Iris pigment epithelial cell (primary cell): Measurements from ENCODE around the gene NBPF14.
"Not testable (repeated sequence)": the region's sequence is repeated elsewhere in the genome, so short reads cannot be mapped to it uniquely, and the experiment has no call there.

ENCODE experiments used
- DNase-seq: peaks from one replicate; pipeline ENCODE4 v3.0.0-alpha.2; 2011; ENCODE audit warnings: low read depth

Gene NBPF14, protein sequence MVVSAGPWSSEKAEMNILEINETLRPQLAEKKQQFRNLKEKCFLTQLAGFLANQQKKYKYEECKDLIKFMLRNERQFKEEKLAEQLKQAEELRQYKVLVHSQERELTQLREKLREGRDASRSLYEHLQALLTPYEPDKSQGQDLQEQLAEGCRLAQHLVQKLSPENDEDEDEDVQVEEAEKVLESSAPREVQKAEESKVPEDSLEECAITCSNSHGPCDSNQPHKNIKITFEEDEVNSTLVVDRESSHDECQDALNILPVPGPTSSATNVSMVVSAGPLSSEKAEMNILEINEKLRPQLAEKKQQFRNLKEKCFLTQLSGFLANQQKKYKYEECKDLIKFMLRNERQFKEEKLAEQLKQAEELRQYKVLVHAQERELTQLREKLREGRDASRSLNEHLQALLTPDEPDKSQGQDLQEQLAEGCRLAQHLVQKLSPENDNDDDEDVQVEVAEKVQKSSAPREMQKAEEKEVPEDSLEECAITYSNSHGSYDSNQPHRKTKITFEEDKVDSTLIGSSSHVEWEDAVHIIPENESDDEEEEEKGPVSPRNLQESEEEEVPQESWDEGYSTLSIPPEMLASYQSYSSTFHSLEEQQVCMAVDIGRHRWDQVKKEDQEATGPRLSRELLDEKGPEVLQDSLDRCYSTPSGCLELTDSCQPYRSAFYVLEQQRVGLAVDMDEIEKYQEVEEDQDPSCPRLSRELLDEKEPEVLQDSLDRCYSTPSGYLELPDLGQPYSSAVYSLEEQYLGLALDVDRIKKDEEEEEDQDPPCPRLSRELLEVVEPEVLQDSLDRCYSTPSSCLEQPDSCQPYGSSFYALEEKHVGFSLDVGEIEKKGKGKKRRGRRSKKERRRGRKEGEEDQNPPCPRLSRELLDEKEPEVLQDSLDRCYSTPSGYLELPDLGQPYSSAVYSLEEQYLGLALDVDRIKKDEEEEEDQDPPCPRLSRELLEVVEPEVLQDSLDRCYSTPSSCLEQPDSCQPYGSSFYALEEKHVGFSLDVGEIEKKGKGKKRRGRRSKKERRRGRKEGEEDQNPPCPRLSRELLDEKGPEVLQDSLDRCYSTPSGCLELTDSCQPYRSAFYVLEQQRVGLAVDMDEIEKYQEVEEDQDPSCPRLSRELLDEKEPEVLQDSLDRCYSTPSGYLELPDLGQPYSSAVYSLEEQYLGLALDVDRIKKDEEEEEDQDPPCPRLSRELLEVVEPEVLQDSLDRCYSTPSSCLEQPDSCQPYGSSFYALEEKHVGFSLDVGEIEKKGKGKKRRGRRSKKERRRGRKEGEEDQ (N-terminal part only)

DNA sequence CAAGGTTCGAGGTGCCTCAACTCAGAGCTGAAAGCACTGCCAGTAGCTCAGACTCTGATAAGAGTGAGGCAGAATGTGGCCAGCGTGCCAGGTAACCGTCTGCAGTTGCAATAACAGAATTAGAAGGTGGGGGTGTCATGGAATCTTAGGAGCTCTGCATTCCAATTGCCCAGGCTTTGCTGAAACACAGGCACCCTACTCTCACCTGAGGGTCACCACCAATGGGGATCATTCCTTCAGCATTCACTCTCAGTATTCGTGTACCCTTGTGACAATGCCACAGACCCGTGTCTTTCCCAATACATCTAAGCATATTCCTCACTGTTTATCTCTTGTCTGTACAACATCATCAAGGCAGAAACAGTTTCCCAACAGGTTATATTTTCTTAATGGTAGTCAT is at the start of gene NBPF14:
NBPF14 (minus strand) TSS at position 101 of the 400 bp plus-strand sequence. CDS start 294 bp downstream, outside the sequence.
- DNase-seq, result not testable (repeated sequence)

DNA sequence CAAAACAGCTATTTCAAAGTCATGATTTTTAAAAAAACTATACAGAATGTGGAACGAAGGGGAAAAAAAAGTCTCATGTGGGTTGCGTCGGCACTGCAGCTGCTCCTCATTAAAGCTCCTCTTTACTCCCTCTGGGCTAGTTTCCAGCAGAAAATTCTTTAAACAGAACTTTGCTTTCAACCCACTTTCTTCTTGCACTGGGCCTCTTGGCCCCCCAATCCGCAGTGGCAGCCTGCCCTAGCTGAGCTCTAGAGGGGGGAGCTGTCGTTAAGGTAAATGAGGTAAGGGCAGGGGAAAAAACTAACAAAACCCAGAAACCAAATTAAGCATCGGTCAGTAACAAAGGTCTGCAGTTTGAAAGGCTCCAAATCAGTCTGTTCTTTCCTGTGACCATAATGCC is 29.6 kb upstream of the NBPF14 start:
- DNase-seq, result not testable (repeated sequence)

DNA sequence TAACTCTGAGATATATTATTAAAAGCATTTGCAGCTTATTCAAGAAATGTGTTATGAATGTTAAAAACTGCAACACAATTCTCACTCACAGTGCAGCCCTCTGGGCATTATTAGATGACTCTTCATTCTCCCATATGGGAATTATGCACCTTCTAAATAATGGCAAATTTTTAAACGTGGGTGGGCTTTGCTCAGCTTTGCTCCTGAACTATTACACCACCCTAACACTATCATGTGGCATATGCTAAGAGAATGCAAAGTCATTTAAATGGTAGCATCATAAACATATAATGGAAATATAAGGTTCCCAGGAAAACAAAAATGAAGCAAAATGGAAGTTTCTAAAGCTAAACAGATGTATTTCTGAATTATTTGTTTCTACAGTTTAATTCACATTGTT is 22.4 kb upstream of the NBPF14 start:
- DNase-seq, result not testable (repeated sequence)

DNA sequence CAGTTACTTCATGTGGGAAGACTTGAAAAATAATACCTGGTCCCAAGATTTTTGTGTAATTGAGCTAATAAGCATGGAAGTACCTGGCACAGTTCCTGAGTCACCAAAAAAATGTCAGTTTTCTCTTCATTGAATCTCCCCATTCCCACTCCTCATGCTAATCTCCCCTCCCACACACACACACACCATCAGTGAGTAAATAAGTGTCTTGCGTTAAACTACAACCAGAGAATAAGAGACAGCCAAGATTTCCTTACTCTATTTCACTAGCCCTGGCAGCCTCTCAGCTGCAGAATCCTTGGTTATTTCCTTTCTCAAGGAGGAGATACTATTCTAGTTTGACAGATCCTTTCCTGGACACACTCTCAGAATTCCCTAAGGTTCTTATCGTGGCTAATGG is 9.5 kb upstream of the NBPF14 start:
- DNase-seq, result peak; percentile 0

DNA sequence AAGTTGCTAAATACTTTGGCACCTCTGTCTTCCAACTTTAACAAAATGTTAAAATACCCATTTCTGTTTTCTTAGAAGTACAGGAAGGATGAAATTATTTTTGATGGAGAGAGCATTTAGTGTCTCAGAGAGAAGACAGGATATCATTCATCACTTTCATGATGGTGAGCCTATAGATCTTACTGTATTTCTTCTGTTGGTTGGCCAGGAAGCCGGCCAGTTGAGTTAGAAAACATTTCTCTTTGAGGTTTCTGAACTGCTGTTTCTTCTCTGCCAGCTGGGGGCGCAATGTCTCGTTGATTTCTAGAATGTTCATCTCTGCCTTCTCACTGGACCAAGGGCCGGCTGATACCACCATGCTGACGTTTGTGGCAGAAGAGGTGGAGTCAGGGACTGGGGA is 451 bp downstream of the NBPF14 start:
- not testable (repeated sequence) for DNase-seq

DNA sequence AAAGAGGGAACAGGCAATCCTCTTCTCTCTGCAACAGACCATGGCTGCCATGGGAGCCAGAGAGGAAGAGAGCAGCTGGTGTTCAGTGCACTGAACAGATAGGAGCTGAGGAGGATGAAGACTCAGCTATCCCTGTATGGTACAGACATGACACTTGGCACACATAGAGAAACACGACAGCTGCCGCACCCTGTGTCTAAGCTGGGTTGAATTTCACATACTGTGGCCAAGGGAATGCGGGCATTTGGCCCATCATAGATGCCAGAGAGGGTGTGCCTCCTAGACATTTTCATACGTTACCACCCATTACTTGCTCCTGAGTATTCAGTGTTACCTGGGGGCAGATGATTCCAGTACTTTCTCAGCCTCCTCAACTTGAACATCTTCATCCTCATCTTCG is 4.7 kb downstream of the NBPF14 start:
- DNase-seq, result not testable (repeated sequence)

DNA sequence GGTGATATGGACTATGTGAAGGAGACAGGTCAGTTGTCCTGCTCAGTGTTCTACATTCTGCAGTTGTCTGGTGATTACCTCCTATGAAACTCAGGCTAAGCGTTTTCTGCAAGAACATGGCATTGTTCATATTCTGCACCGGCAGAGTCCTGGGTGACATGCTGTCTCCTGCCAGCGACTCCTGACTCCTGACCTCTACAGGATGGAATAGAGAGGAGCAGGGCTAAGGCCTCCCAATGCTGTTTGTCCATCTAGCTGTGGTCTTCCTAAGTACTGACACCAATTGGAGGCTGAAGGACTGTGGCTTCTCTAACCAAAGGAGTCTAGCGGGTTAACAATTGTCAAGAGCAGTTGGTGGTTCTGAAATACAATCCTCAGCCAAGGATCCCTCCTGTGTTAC is 63.7 kb downstream of the NBPF14 start:
- not testable (repeated sequence) for DNase-seq

DNA sequence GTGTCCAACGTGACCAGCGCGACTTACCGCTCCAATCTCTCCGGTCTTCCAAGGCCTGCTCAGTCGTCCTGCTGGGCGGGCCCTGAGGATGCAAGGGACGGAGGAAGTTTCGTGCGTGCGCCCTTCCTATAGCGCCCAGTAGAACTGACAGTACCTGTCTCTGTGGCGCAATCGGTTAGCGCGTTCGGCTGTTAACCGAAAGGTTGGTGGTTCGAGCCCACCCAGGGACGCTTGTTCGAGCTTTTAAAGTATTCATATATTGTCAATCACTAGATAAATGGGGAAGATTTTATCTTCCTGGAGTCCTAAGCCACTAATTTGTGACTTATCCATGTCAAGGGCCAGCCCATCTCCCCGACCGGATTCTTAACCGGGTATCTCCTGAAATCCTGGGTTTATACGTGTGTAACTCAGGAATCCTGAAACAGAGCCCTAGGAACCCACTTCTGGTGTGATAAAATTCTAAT is 66.7 kb downstream of the NBPF14 start:
- peak; percentile 60 for DNase-seq

DNA sequence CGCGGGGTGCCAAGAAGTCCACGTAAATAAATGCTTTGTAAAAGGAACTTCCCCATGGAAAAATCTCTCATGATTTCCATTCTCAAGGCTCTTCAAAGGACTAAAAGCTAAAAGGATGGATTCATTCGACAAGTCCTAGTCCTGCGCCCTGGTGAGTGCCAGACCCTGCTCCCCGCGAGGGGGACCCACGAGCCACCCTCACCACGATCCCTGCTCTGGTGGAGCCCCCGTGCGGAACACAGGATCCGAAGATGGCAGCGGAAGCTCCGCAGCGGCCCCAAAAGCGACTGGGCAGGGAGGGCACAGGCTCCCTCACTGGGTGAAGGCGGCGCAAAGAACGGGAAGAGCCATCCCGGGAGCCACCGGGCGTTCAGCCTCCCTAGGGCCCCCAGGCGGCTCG is 67.2 kb downstream of the NBPF14 start:
- DNase-seq, result not testable (repeated sequence)

GRCh38 chr1:148526587-148526986 is 69.2 kb downstream of the NBPF14 start:
- DNase-seq, result not testable (repeated sequence)

- DNase-seq, result not testable (repeated sequence)
Observed at GRCh38 chr1:148523205-148524144, 72.3 kb downstream of the NBPF14 start.

DNA sequence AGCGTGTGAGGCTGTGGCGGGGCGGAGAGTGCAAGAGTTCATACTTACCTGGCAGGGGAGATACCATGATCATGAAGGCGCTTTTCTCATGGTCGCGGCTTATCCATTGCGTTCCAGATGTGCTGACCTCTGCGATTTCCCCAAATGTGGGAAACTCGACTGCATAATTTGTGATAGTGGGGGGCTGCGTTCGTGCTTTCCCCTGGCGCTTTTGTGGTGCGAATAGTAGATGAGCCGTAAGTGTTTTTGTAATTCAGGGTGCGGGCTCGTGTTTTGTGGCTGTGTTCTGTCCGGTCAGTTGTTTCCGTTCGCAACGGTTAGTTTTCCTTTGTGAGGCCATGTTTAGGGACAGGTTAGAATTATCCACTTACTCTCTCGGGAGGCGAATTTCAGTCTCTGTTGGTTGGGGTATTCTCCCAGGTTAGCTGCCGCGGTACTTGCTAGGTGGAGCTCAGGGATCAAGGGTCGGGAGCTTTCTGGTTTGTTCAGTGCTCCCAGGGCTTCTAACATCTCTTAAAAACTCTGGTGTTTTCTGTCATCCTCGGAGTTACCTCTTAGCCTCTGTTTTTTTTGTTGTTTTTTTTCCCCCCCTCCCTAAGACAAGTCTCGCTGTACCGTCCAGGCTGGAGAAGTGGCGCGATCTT is 73.1 kb downstream of the NBPF14 start:
- peak; percentile 99 for DNase-seq

DNA sequence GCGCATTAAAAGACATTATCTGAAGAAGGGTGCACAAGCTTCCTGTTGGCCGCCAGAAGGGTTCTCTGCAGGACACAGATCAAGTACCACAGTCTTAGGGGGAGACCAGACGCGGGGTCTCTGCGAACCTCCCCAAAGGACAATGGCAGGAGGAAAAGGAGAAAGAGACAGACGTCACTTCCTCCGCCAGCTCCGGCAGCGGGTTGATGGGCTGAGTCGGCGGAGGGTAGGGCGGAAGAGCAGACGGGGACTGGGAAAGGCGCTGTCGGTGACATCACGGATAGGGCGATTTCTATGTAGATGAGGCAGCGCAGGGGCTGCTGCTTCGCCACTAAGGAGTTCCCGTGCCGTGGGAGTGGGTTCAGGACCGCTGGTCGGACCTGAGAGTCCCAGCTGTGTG is 73.7 kb downstream of the NBPF14 start:
- DNase-seq, result peak; percentile 90

GRCh38 chr1:148514310-148514709 is 81.5 kb downstream of the NBPF14 start:
- not testable (repeated sequence) for DNase-seq

GRCh38 chr1:148512571-148513184 is 83.1 kb downstream of the NBPF14 start:
- peak; percentile 57 for DNase-seq

- not testable (repeated sequence) for DNase-seq
Observed at GRCh38 chr1:148493933-148494332, 101.9 kb downstream of the NBPF14 start.

GRCh38 chr1:148483029-148483428 is 112.8 kb downstream of the NBPF14 start, which contains the start of gene PPIAL4G:
Gene PPIAL4G, minus strand, starts transcription at chr1:148483302. Its CDS starts 50 bp downstream, at chr1:148483252.
- DNase-seq, result not testable (repeated sequence)
